Upper lobe of right lung (tissue), 1 donor: Measurements from ENCODE around the gene TRIM50. TPM values are rescaled to one million over a fixed set of nuclear protein-coding genes. Genes with fewer than 3 reads are reported as not detected.
"Not testable (repeated sequence)": the region's sequence is repeated elsewhere in the genome, so short reads cannot be mapped to it uniquely, and the experiment has no call there.

Experiments
- ATAC-seq: fragments of 200-7000 bp; cut with Tn5 transposase; one replicate; pipeline ENCODE4 v1.9.1; 2020; ENCODE audit warnings: mild to moderate bottlenecking, moderate library complexity
- DNase-seq: peaks from one replicate; pipeline ENCODE4 v3.0.0-alpha.2; 2020
- H3K27ac ChIP-seq: fragments of 200-600 bp; one replicate; pipeline ENCODE4 v1.8.0; 2022
- H3K27me3 ChIP-seq: fragments of 200-600 bp; one replicate; pipeline ENCODE4 v1.8.0; 2022; ENCODE audit warnings: mild to moderate bottlenecking
- H3K36me3 ChIP-seq: fragments of 200-600 bp; one replicate; pipeline ENCODE4 v1.8.0; 2022
- H3K4me1 ChIP-seq: fragments of 200-600 bp; one replicate; pipeline ENCODE4 v1.8.0; 2022
- H3K4me3 ChIP-seq: fragments of 200-600 bp; one replicate; pipeline ENCODE4 v1.8.0; 2022; ENCODE audit warnings: mild to moderate bottlenecking
- H3K9me3 ChIP-seq: fragments of 200-600 bp; one replicate; pipeline ENCODE4 v1.8.0; 2022
- intact Hi-C: fragments of 100-400 bp; cut with DNase I; formaldehyde crosslinking; loops from one replicate; pipeline ENCODE4 v1.11.0; 2022
- total RNA-seq: library from RNA; stranded (reverse); fragmentation: NEBNext Ultra II Directional; extraction: Animal tissue kit (Norgen Biotek cat#: 25700); gene quantifications from one replicate; pipeline ENCODE4 v1.2.1, GENCODE V29; 2021
- TF ChIP-seq, protein P1 (sequence below): fragments of 200-600 bp; IDR thresholded peaks from one replicate; pipeline ENCODE4 v1.8.0; 2022; ENCODE audit warnings: antibody characterized with exemption
- donor health status: DM: no; HTN: yes; CAD: no; lungs with severe emphysema.

Gene TRIM50
- total RNA-seq, 1 donor from 2014 or later = 0.20 TPM

DNA sequence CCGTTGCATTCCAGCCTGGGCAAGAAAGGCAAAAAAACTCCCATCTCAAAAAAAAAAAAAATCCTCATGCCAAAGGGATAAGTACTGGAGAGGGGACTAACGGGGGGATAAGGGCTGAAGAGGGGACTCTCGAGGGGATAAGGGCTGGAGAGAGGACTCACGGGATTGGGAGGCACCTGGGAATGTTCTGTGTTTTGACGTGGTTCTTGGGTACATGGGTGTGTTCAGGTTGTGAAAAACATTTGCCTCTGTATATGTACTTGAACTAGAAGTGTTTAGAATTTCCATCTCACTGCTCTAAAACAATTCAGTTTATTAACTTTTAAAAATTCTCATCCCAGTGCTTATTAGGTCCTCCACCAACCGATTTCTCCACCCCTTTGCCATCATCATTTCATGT lies 4.6 kb upstream of the TRIM50 start:
- no peaks in the 10 kb centered on the region for H3K9me3 ChIP-seq
- ATAC-seq (peak; percentile 33), DNase-seq (no peak)
- H3K4me3 ChIP-seq = no peak overlapping the region
- H3K27ac ChIP-seq = no peak overlapping the region
- no peaks in the 10 kb centered on the region for H3K4me1 ChIP-seq
- H3K36me3 ChIP-seq = no peaks in the 10 kb centered on the region
- TF ChIP-seq, protein P1, sequence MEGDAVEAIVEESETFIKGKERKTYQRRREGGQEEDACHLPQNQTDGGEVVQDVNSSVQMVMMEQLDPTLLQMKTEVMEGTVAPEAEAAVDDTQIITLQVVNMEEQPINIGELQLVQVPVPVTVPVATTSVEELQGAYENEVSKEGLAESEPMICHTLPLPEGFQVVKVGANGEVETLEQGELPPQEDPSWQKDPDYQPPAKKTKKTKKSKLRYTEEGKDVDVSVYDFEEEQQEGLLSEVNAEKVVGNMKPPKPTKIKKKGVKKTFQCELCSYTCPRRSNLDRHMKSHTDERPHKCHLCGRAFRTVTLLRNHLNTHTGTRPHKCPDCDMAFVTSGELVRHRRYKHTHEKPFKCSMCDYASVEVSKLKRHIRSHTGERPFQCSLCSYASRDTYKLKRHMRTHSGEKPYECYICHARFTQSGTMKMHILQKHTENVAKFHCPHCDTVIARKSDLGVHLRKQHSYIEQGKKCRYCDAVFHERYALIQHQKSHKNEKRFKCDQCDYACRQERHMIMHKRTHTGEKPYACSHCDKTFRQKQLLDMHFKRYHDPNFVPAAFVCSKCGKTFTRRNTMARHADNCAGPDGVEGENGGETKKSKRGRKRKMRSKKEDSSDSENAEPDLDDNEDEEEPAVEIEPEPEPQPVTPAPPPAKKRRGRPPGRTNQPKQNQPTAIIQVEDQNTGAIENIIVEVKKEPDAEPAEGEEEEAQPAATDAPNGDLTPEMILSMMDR = no peak
- intact Hi-C loops = no loop called here
- H3K27me3 ChIP-seq = no peaks in the 10 kb centered on the region

DNA sequence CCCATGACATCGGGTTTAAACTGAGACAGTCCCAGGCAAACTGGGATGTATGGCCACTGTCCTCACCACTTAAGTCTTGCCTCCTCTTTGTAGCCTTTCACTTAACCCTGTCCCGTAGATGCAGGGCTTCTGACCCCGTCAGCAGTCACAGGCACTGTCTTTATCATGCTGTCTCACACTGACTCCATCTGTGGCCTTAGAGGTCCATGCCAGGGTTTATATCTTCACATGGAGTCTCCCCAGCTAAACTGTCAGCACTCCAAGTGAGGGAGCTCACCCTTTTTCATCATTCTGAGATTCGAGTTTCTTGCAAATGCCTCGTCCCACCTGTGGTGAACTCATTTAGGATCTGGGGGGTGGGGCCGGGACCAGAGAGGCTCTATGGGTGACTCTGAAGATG lies 2.9 kb upstream of the TRIM50 start:
- ATAC-seq = no peak
- no peak overlapping the region for H3K4me3 ChIP-seq
- H3K27ac ChIP-seq = no peak overlapping the region
- DNase-seq = no peak
- no peaks in the 10 kb centered on the region for H3K4me1 ChIP-seq
- intact Hi-C loops = no loop called here
- TF ChIP-seq, protein P1 = no peak
- no peaks in the 10 kb centered on the region for H3K36me3 ChIP-seq
- H3K9me3 ChIP-seq = no peaks in the 10 kb centered on the region
- no peaks in the 10 kb centered on the region for H3K27me3 ChIP-seq

DNA sequence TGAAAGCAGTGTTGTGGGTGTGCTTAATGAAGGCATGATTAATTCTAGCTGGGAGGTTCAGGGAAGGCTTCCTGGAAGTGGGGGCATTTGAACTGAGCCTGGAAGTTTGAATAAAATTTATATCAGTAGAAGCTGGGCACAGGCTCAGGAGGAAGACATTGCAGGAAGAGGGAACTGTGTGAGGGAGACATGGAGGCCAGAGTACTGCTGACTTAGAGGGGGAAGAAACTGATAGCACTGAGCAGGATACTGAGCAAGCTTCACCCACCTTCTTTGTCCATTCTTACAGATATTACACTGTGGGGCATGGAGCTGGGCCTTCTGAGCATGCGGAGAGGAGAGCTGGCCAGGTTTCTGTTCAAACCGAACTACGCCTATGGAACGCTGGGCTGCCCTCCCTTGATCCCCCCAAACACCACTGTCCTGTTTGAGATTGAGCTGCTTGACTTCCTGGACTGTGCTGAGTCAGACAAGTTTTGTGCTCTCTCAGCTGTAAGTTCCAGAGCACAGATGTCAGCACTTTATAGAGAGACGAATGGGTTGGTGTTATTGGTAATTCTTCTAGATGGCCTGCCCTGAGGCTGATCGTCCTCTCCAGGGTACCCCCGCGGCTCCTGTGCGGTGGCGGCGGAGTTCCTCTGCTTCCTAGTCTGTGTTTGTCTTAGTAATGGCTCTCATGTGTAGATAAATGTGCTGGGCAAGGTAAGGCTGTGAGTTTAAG lies 2.1 kb upstream of the TRIM50 start:
- H3K4me1 ChIP-seq = no peaks in the 10 kb centered on the region
- intact Hi-C loops = no loop called here
- no peak overlapping the region for H3K4me3 ChIP-seq
- no peak for DNase-seq
- H3K9me3 ChIP-seq = no peaks in the 10 kb centered on the region
- no peak overlapping the region for H3K27ac ChIP-seq
- peak; percentile 31 for ATAC-seq
- H3K27me3 ChIP-seq = no peaks in the 10 kb centered on the region
- no peaks in the 10 kb centered on the region for H3K36me3 ChIP-seq
- TF ChIP-seq, protein P1 = no peak

DNA sequence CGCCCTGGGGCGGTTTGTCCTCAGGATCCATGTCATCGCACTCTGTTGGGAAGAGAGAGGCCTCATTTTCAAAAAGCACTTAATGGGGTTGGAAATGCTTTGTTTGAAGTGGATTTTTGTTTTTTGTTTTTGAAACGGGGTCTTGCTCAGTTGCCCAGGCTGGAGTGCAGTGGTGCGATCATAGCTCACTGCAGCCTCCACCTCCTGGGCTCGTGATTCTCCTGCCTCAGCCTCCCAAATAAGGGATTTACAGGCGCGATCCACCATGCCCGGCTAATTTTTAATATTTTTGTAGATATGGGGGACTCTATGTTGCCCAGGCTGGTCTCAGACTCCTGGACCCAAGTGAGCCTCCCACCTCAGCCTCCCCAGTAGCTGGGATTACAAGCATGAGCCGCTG lies 814 bp upstream of the TRIM50 start:
- no peak overlapping the region for H3K27ac ChIP-seq
- H3K36me3 ChIP-seq = no peaks in the 10 kb centered on the region
- no peaks in the 10 kb centered on the region for H3K9me3 ChIP-seq
- no peak overlapping the region for H3K4me3 ChIP-seq
- DNase-seq = no peak
- ATAC-seq = no peak
- intact Hi-C loops = no loop called here
- peaks cover 7% of the 10 kb centered on the region for H3K4me1 ChIP-seq
- H3K27me3 ChIP-seq = no peaks in the 10 kb centered on the region
- TF ChIP-seq, protein P1 = no peak

DNA sequence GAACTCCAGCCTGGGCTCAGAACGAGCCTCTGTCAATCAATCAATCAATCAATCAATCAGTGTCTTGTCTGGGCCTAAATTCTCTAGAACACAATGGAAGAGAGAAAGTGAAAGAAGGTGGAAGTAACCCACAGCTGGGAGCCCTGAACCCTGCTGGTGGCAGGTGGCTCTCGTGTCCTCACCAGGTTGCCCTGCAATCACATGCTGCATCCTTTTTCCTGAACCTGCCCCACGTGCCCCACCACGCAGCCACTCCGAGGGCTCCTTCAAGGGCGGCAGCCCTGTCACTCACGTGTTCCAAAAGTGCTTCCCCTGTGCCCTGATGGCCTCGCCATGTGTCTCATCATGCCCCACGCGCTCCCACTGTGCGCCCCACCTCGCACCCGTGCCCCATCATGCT lies 433 bp downstream of the TRIM50 start:
- intact Hi-C loops, H3K9me3 ChIP-seq: not testable (repeated sequence)

DNA sequence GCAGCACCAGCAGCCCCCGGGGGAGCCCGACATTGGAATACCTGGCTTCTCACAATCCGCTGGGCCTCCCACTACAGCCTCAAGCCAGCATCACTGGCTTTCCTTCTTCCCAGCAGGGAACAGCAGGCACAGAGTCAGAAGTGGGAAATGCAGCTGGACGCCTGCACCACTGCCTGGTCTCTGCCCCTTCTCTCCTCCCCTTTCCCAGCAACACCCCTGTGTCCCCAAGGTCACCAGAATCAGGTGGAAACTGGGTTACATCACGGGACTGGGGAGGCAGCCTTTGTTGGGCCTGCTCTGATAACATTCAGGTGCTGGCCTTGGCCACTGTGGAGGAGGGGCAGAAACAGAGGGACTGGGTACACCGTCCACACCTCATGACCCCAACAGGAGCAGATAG lies 2.5 kb downstream of the TRIM50 start:
- H3K4me3 ChIP-seq, H3K36me3 ChIP-seq, intact Hi-C loops, DNase-seq, H3K27me3 ChIP-seq, H3K27ac ChIP-seq, H3K9me3 ChIP-seq, ATAC-seq, H3K4me1 ChIP-seq: not testable (repeated sequence)

More for the DNA sequence above, 433 bp downstream of the TRIM50 start:
- not testable (repeated sequence) for H3K4me1 ChIP-seq, ATAC-seq, H3K36me3 ChIP-seq, H3K4me3 ChIP-seq, H3K27ac ChIP-seq, DNase-seq, H3K27me3 ChIP-seq
